HG02981 (cell line): ENCODE measurements around the gene LDLRAP1.

Experiments
- ATAC-seq: cut with Tn5 transposase; IDR thresholded peaks from one replicate; pipeline ENCODE4 v1.9.1; 2021; ENCODE audit warnings: mild to moderate bottlenecking, moderate library complexity; ENCODE audit not compliant: unreplicated experiment

The LDLRAP1 gene

DNA sequence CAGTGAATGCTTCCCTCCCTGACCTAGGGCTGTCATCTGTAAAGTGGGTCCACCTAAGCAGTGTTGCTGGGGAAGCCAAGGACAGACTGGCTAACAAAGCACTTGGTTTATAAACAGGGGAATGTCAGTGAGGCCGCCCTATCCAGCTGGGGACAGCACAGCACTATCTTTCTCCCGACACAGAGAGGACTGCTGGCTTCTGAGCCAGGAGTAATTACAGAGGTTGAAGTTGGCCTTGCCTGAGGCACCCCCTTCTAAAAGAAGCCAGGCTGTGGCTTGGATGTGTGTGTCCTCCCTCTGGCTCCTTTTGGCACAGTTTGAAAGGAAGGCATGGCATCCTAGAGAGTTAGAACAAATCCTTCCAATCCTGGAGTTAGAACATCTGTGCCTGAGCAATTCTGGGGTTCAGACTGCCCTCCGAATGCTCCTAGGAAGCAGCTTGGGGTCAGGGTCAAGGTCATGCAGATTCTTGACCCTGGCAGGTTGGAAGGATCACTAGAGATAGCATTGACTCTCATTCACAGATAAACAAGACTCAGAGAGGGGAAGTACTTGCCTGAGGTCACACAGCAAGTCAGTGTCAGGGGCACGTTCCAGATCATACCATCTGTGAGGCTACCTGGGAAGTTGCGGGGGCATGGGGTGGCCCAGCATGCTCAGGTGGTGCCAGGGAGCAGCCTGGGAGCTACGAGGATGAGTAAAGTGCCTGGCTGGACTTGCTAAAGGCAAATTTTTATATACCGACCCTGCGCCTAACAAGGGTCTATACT, 1.3 kb upstream of the LDLRAP1 start:
- no peak for ATAC-seq

DNA sequence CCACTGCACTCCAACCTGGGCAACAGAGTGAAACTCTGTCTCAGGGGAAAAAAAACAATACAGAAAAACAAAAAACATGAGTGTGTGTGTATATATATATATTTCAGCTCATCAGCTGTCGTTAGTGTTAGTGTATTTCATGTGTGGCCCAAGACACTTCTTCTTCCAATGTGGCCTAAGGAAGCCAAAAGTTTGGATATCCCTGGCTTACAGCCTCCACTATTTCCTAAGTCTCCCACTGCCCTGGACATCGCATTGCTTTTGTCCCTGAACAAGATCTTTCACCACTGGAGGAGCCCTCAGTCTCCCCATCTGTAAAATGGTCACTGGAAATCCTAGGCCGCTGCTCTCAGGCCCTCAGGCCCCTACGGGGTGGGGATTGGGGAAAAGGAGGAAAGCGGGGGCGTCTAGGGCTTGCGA, 391 bp upstream of the LDLRAP1 start:
- no peak for ATAC-seq

DNA sequence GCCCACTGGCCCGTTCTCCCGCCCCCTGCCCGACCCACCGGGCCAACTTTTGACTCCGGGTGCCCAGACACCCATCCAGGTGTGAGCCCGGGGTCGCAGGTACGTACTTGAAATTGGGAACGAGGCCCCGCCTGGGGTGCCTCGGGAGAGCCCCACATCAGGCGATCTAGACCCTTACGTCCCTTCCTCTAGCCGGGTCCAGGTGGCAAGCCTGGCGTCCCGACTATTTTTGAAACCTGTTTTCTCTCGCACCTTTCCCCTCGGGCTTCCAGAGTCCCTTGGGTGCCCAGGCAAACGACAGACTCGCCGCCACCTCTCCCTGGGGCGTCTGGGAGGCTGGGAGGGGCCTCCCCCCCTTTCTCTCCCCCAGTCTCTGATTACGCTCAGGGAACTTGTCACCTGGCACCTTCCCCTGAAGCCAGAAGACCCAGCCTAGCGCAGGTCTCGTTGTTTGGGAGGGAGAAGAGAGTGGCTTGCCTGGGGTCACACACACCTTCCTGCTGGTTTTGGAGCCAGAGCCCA, 898 bp downstream of the LDLRAP1 start:
- ATAC-seq = no peak

DNA sequence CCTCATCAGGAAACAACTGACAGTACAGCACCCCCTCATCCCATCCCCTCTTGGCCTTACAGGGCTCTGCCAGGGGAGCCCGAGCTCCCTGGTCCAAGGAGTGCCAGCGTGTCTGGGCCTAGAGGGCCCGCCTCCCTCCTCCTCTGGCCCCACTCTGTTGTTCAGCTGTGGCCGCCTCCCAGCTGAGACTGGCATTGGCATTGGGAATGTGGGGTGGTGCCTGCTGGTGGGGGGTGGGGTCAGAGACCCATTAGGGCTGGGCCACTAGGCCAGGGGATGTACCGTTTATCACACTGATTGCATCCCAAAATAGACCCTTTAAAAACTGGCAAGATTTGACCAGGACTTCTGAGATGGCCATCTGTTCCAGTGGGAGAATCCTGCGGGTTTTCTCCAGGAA, 1.4 kb downstream of the LDLRAP1 start:
- ATAC-seq = no peak

DNA sequence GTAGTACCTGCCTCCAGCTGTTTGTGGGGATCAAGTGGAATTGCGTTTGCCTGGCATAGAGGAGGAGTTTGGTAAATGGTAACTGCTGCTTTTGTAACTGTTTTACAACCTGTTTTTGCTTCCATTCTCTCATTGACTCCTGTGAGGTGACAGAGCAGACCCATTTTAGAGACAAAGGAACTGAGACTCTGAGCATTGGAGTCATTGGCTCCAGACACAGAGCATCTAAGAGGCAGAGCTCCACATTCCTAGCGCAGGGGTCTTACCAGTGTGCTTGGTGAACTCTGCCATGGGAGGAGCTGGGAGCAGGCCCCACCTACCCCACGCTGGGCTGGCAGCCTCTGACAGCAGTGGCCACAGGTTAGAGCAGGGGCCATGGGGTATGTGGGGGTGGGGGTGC, 2.4 kb downstream of the LDLRAP1 start:
- ATAC-seq = no peak

DNA sequence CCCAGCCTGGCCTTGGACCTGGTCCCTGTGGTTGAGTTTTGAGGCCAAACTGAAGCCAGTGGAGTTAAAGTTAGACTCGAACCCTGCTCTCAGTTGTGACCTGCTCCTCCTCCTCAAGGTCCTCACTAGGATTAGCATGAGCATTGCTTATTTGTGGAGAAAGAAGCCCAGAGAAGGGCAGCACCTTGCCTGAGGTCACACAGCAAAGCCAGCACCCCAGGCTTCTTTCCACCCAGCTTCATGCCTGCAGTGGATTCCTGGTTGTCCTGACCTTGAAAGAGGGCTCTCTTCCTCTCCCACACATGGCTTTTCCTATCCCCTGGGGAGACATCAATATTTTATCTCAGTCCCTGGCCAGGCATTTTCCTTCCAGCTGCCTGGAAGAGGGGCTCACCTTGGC, 2.8 kb downstream of the LDLRAP1 start:
- no peak for ATAC-seq

DNA sequence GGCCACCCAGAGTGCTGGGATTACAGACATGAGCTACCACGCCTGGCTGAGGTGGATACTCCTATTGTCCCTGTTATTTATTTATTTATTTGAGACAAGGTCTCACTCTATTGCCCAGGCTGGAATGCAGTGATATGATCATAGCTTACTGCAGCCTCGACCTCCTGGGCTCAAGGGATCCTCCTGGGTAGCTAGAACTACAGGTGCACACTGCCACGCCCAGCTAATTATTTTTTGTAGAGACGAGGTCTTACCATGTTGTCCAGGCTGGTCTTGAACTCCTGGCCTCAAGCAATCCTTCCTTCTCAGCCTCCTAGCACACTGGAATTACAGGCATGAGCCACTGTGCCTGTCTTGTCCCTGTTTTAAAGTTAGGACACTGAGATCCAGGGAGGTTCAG, 5.2 kb downstream of the LDLRAP1 start:
- no peak for ATAC-seq

DNA sequence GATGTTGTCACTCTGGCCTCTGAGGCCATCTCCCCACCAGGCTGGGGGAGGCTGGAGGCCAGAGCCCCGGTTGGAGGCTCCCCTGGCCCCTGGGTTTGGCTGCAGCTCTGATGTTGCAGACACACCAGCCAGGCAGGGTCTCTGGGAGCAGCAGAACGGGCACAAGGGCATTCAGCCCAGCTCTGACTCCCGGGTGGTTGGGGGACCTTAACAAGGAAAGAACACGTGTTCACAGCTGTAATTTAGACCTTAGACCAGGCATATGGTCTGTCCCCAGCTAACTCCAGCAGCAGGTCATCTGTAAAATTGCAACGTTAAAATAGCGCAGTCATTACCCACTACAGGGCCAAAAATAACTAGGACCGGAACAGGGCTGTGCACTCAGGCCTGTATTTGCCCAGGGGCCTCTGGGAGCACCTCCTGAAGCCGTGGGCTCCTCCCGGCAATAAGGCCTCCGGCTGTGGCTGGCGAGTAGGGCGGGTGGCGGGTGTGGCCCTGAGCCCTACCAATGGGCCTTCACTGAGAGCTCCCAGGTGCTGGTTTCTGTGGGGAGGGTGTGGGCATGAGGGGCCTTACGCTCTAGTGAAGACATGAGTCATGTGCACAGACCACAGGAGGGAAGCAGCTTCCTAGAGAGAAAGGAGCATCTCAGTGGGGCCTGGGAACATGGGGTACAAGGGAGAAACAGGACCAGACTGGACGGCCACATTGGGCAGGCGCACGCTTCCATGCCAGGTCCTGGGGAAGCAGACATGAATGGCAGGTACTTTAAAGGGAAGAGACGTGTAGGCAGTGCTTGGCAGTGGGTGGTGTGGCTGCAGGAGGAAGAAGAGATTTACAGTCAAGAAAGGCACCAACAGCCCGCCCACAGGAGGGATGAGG, 6.1 kb downstream of the LDLRAP1 start:
- peak; percentile 88 for ATAC-seq

DNA sequence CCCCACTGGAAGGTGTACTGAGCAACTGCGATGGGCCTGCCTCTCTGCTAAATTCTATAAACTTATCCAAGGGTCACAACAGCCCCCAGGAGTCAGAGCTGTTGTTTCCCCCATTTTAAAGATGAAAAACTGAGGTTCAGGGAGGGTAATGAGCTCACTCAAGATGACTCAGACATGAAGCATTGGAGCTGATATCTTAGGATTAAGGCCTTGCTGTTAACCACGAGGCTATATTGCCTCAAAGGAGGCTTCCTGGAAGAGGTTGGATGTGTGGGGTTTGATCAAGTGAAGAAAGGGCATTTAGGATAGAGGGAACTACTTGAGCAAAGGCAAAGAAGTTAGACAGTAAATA, 6.7 kb downstream of the LDLRAP1 start:
- ATAC-seq = no peak

DNA sequence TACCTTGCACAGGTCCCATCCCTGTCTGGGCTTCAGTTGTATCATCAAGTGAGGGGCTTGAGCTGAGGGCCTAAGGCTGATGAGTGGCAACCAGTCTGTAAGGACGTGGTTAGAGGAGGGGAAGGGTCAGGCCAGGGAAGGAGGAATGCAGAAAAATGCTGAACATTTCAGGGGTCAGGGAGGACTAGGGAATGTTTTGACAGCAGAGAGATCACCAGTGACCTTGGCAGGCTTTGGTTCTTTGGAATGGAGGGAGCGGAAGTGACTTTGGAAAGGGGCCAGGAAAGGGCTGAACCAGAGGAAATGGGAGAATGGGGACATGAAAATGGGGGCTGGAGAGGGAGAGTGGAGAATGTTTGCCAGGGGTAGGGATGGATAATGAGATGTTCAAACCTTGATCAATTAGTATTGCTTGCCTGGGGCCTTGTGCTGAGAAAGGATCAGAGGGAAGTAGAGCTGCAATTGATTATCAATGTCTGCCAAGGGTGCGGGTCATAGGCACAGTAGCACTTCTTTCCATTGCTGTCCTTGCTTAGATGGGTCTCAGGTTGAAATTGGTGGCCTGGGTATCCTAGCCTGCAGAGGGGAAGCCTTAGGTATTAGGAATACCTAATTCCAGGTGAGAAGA, 7.4 kb downstream of the LDLRAP1 start:
- no peak for ATAC-seq

DNA sequence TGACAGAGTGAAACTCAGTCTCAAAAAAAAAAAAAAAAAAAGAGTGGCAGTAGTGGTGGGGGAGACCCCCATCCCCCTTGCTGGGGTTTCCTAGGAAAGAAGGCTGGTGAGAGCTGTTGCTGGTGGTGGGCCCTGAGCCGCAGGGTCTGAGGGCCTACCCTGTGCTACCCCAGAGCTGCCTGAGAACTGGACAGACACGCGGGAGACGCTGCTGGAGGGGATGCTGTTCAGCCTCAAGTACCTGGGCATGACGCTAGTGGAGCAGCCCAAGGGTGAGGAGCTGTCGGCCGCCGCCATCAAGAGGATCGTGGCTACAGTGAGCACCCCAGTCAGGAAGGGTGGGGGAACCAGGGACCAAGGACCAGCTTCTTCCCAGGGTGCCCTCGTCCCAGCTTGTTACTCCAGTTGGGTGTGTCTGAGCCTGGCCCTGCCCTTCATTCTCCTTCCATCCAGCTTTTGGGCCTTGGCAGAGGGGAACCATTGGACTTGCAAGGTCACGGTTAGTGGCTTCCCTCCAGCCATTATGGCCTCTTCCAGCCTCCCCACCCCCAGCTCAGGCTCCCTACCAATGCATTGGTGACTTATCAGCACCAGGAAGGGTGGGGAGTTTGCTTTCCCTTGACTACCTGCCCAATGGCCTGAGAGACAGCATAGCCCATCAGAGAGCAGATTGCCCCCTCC, 10.5 kb downstream of the LDLRAP1 start:
- no peak for ATAC-seq

DNA sequence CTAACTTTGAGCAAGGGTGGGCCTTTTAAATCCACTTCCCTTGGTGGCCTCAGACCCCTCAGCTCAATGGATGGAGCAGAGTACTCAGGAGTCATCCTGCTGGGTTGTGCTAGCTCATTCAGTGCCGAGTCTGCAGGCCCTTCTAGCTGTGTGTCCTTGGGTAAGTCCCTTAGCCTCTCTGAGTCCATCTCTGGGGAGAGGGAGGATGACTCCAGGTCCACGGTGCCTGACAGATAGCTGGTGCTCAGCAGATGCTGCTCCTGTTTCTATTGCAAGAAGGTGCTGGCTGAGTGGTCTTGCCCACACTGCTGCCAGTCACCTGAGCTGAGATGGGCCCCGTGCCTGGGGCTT, 11.0 kb downstream of the LDLRAP1 start:
- no peak for ATAC-seq

DNA sequence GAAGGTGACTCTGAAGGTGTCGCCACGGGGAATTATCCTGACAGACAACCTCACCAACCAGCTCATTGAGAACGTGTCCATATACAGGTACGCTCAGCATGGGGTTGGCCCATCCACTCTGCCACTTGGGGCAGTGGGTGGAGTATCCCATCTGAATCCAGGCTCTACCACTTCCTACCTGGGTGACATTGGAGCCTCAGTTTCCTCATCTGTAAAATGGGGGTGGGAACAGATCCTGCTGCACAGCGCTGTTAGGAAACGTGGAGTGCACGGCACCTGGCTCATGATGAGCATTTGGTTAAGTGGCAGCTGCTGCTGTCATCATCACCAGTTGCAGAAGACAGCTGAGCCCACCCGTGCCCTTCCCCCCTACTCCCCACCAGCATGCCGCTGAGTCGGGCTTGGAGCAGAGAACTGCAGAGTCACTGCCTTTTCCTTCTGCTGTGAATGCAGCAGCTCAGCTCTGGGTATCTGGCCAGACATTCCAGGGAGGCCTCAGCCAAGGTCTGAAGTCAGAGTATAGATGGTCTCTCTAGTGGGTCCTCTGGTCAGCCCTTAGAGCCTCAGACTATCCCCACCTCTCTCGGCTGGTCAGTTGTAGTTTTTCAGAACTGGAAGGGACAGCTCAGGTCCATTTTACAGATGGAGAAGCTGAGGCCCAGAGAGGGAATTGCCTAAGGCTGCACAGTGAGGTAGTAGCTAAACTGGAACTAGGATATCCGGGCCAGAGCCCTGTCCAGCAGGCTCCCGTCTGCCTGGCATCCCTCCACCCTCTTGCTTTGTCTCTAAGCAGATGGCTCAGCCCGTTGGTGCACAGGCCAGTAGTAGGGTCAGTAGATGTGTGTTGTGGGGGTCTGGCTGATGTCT, 11.7 kb downstream of the LDLRAP1 start:
- no peak for ATAC-seq

DNA sequence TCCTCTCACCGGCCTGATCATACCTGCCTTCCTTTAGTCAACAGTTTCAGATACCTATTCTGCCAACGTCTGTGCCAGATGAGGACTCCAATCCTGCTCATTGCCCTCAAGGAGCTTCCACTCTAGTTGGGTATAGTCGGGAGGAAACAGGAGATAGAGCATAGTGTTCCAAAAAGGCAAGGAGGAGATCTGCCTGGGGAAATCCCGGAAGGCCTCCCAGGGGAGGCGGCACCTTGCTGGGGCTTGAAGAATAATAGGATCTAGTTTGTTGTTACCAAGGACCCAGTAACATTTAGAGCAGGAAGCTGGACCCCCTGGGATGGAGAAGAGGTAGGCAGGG, 12.3 kb downstream of the LDLRAP1 start:
- no peak for ATAC-seq

DNA sequence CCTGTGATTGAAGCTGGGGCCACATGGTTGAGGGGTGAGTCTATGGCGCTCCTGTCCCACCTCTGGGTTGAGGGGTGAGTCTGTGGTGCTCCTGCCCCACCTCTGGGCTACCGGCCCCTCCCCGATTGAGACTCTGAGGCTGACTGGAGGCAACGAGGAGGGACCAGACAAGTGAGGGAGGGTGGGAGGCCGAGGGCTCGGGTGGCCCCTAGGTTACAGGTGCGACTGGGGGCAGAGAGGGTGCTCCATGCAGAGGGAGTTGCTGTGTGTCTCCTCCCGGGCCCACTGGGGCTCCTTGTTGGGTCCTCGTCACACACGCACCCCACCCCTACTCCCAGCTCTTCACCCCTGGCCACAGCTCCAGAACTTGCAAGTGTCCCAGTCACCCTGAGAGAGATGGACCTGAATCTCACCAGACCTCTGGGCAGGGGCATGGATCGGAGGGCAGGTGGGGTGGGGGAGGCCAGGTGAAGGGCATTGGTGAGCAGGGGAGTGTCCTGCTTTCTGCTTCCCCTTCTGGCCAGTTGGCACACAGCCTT, 12.8 kb downstream of the LDLRAP1 start:
- no peak for ATAC-seq

DNA sequence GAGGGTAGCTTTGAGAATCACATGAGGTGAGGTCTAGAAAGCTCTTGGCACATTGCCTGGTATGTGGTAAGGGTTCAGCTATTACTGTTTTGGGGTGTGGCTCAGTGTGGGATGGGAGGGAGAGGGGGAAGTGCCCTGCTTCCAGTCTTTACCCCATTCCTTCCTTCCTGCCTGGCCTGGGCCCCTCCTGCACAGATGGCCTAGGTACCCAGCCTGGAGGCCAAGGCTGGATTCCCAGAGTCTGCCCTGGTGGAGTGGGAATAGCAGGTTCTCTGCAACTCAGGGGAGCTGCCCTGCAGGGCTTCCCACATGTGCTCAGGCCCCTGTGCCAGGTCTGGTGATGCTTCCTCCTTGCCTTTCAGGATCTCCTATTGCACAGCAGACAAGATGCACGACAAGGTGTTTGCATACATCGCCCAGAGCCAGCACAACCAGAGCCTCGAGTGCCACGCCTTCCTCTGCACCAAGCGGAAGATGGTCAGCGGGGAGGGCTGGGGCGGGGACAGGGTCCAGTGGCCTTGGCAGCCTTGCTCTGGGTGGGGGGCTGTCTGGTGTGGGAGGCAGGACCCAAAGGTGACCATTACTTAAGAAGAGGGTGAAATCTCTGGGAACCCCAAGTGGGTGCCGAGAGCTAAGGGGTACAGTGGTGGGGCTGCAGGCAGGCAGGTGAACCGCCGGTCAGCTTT, 13.5 kb downstream of the LDLRAP1 start:
- ATAC-seq = no peak

DNA sequence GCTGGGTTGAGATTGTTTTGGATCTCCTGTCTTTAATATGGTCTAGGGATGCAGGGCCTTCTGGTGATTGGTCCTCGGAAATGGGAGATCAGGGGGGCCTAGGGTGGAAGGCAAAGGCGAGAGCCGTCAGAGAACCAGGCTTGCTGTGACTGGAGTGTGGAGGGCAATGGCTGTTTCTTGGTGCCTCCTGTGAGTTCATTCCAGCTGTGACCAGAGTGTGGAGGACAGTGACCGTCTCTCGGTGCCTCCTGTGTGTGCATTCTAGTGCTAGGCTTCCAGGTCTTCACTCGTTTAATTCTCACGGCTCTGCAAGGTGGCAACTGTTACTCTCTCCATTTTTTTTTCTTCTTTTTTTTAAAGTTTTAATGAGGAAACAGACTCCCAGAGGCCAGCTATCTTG, 14.1 kb downstream of the LDLRAP1 start:
- ATAC-seq = no peak

DNA sequence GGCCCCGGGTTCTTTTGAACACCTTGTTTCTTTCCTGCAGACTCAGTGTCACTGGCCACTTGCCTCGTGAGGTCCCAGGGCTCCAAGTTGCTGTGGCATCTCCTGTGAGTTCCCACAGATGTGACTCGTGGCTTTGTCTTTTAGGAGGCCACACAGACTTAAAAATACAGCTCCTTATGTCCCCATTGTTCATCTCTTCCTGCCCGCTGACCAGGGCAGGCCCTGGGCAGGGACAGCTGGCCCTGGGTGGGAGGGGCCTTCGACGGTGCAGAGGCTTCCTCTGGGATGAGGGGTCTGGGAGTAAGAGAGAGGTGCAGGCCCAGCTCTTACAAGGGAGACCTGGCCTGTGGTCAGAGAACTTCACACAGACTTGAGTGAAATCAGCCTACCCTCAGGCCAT, 15.6 kb downstream of the LDLRAP1 start:
- ATAC-seq = no peak

DNA sequence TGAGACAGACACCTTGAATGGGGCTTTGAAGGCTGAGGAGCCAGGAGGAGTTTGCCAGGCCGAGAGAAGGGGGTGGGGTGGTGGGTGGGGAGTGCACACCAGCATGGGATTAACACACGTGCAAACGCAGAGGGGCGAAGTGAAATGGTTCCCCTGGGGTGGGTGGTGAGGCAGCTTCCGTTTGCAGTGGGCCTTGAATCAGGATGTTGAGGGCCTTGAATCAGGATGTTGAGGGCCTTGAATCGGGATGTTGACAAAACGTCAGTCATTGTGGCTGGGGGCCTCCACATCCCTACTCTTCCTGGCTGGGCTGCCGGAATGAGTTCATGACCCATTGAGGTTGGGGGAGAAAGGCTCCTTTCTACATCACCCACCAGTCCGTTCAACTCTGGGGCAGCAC, 16.6 kb downstream of the LDLRAP1 start:
- no peak for ATAC-seq

DNA sequence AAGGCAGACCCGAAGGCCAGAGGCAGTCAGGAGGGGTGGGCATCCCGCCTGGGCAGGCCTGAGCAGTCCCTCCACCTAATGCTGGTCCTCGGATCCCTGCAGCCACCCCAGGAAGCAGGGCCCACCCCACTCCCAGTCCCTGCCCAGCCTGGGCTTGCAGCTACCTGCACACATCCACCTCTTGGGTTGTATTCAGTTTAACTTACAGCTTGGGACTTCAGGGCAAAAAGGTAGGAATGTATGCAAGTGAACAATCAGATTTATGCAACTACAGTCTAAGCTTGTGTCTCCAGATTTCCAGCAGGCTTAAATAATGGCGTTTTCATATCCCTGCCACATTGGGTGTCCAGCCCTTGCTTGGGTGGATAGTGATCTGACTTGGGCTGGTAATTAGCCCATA, 17.4 kb downstream of the LDLRAP1 start:
- ATAC-seq = no peak
